Stimulated activated CD4-positive, alpha-beta T cell treated with anti-CD3 and anti-CD28 coated beads, TNF-alpha, amount 100 ng/mL, for 48 hours (primary cell): ENCODE data around the gene LY6G6D.

Experiments
- DNase-seq, 3 donors: peaks; one replicate each; pipeline ENCODE4 v3.0.0-alpha.2; 2020; ENCODE audit warnings: low read depth in 3 of 3

Gene LY6G6D

GRCh38 chr6:31715022-31715958 lies at the start of gene LY6G6D:
TSS of gene LY6G6D (plus strand) at chr6:31715348. CDS start at chr6:31715356, 8 bp downstream.
- DNase-seq, result no peak

- peak; percentile 95 to 98 (median 96) for DNase-seq
Measured at GRCh38 chr6:31665501-31666336, 49.4 kb upstream of the LY6G6D start, which contains the start of gene CSNK2B. TSS of gene CSNK2B (plus strand) at chr6:31666080. CDS start at chr6:31666832, 752 bp downstream.

- DNase-seq, result no peak
Measured at GRCh38 chr6:31666337-31666965, 48.7 kb upstream of the LY6G6D start.

- DNase-seq, result no peak
Measured at GRCh38 chr6:31669676-31670075, 45.5 kb upstream of the LY6G6D start, which contains the start of gene LY6G5B. TSS of gene LY6G5B (plus strand) at chr6:31669976. CDS start at chr6:31670951, 975 bp downstream.

GRCh38 chr6:31676322-31676903 lies 38.7 kb upstream of the LY6G6D start:
- DNase-seq, result no peak

- DNase-seq, result no peak
Measured at GRCh38 chr6:31676904-31677303, 38.2 kb upstream of the LY6G6D start.

- DNase-seq, result no peak
Measured at GRCh38 chr6:31677955-31678354, 37.2 kb upstream of the LY6G6D start.

- DNase-seq, result peak in 1 of 3 donors; percentile 37
Measured at GRCh38 chr6:31680226-31681134, 34.7 kb upstream of the LY6G6D start, which contains the start of gene LY6G5C. TSS of gene LY6G5C (minus strand) at chr6:31681067. CDS start at chr6:31680373, 694 bp downstream.

GRCh38 chr6:31681135-31681671 lies 33.9 kb upstream of the LY6G6D start:
- peak in 1 of 3 donors; percentile 26 for DNase-seq

GRCh38 chr6:31683591-31683990 lies 31.6 kb upstream of the LY6G6D start:
- no peak for DNase-seq

GRCh38 chr6:31686483-31686882 lies 28.7 kb upstream of the LY6G6D start:
- no peak for DNase-seq

GRCh38 chr6:31687321-31687720 lies 27.8 kb upstream of the LY6G6D start:
- DNase-seq, result no peak

- no peak for DNase-seq
Measured at GRCh38 chr6:31687860-31688693, 27.1 kb upstream of the LY6G6D start.

GRCh38 chr6:31689249-31690110 lies 25.7 kb upstream of the LY6G6D start:
- no peak for DNase-seq

- no peak for DNase-seq
Measured at GRCh38 chr6:31690231-31691077, 24.7 kb upstream of the LY6G6D start.

- DNase-seq, result no peak
Measured at GRCh38 chr6:31691078-31691463, 24.1 kb upstream of the LY6G6D start.

GRCh38 chr6:31691564-31692108 lies 23.5 kb upstream of the LY6G6D start:
- no peak for DNase-seq
